GM19455 (cell line): ENCODE measurements around the gene ZFP42.
"Not testable (repeated sequence)": the region's sequence is repeated elsewhere in the genome, so short reads cannot be mapped to it uniquely, and the experiment has no call there.

Experiments
- ATAC-seq: cut with Tn5 transposase; IDR thresholded peaks from one replicate; pipeline ENCODE4 v1.9.1; 2021; ENCODE audit not compliant: unreplicated experiment

ZFP42 gene

GRCh38 chr4:188018262-188018661, 22.7 kb downstream of the ZFP42 start:
- no peak for ATAC-seq

GRCh38 chr4:188021548-188022249, 26.1 kb downstream of the ZFP42 start:
- no peak for ATAC-seq

GRCh38 chr4:188023682-188024081, 28.1 kb downstream of the ZFP42 start:
- no peak for ATAC-seq

- no peak for ATAC-seq
These were observed 29.9 kb downstream of the ZFP42 start for GRCh38 chr4:188025476-188025875.

- no peak for ATAC-seq
These were observed 33.5 kb downstream of the ZFP42 start for GRCh38 chr4:188029114-188029513.

- ATAC-seq, result no peak
These were observed 34.8 kb downstream of the ZFP42 start for GRCh38 chr4:188030401-188030800.

GRCh38 chr4:188031751-188032150, 36.2 kb downstream of the ZFP42 start:
- ATAC-seq, result no peak

GRCh38 chr4:188032170-188032569, 36.6 kb downstream of the ZFP42 start:
- ATAC-seq, result no peak

- ATAC-seq, result no peak
These were observed 37.0 kb downstream of the ZFP42 start for GRCh38 chr4:188032583-188032982.

GRCh38 chr4:188037003-188037713, 41.6 kb downstream of the ZFP42 start:
- no peak for ATAC-seq

GRCh38 chr4:188041721-188042120, 46.1 kb downstream of the ZFP42 start:
- ATAC-seq, result no peak

GRCh38 chr4:188042191-188042590, 46.6 kb downstream of the ZFP42 start:
- ATAC-seq, result no peak

- no peak for ATAC-seq
These were observed 47.6 kb downstream of the ZFP42 start for GRCh38 chr4:188043154-188043553.

GRCh38 chr4:188045461-188045860, 49.9 kb downstream of the ZFP42 start:
- not testable (repeated sequence) for ATAC-seq

GRCh38 chr4:188046657-188047056, 51.1 kb downstream of the ZFP42 start:
- no peak for ATAC-seq

- ATAC-seq, result no peak
These were observed 57.7 kb downstream of the ZFP42 start for GRCh38 chr4:188053302-188053701.
